Transverse colon (tissue), 4 donors: Measurements from ENCODE around the gene GUCY1B1.

ENCODE experiments used
- CTCF ChIP-seq, 5 experiments: fragments of 200-600 bp in 3 of 5; fragments of 450-650 bp in 2 of 5; sonication (generic) in 3 of 5; IDR thresholded peaks; 1 replicate in 2 of 5; 2 replicates in 3 of 5; pipeline ENCODE4 v1.5.1; 2016 to 2017; ENCODE audit warnings: antibody characterized with exemption in 5 of 5, inconsistent platforms in 3 of 5, mild to moderate bottlenecking in 2 of 5, moderate library complexity in 1 of 5
- EP300 ChIP-seq: sonication (generic); formaldehyde crosslinking; IDR thresholded peaks from one replicate; pipeline ENCODE4 v1.6.1; 2017; ENCODE audit warnings: antibody characterized with exemption, low read depth
- POLR2A ChIP-seq: fragments of 450-650 bp; IDR thresholded peaks from one replicate; pipeline ENCODE4 v1.6.1; 2016; ENCODE audit warnings: antibody characterized with exemption, mild to moderate bottlenecking, moderate library complexity
- POLR2AphosphoS5 ChIP-seq, 3 donors: sonication (generic); formaldehyde crosslinking; IDR thresholded peaks; one replicate each; pipeline ENCODE4 v1.6.1; 2016; ENCODE audit warnings: antibody characterized with exemption in 3 of 3

- TF ChIP-seq CTCF (IDR thresholded peaks at IDR 0.05) (no peak), POLR2AphosphoS5 (IDR thresholded peaks at IDR 0.05) (no peak), POLR2A (no peak), EP300 (no peak)
Observed at GRCh38 chr4:155712846-155713245, 46.0 kb upstream of the GUCY1B1 start.
